ENCODE results near the gene PLEKHG5. TPM values are rescaled to one million over a fixed set of nuclear protein-coding genes. Genes with fewer than 3 reads are reported as not detected.

The PLEKHG5 gene
- total RNA-seq, 2 experiments from 2014 or later: 1.3 to 1.8 TPM

DNA sequence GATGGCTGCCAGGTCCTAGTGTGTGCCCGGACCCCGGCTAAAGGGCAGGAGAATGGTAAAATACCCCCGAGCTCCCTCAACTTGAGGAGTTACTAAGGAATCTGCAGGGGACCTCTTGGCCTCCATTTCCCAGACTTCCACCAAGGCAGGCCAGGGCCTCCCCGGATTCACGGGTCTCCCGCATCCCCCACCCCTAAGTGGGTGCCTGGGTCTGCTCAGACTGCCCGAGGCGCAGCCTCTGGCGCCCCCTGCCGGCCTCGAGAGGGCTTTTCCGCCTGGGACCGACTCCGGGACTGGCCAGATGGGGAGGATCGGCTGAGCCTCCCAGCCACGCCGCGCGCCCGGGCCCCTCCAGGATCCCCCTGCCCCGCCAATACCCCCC is 1.7 kb downstream of the PLEKHG5 start:
- H3K4me3 Mint-ChIP-seq: peak overlapping the region; percentile 75
- no peaks in the 10 kb centered on the region for H3K9me3 Mint-ChIP-seq
- peaks cover 22% of the 10 kb centered on the region for H3K4me1 Mint-ChIP-seq
- no peaks in the 10 kb centered on the region for H3K36me3 Mint-ChIP-seq (ENCODE audit: low read depth)
- peak overlapping the region; percentile 87 for H3K27ac Mint-ChIP-seq
- peaks cover 11% of the 10 kb centered on the region for H3K27me3 Mint-ChIP-seq
- peak; percentile 80 for DNase-seq
- CTCF ChIA-PET: interaction anchor here (0.6 to 4.3 kb wide), 13 partner anchors 11 to 242 kb away, joined by 3 to 33 read pairs (median 3); no protein-coding TSS in a partner anchor
- POLR2A ChIA-PET: no interaction called here

DNA sequence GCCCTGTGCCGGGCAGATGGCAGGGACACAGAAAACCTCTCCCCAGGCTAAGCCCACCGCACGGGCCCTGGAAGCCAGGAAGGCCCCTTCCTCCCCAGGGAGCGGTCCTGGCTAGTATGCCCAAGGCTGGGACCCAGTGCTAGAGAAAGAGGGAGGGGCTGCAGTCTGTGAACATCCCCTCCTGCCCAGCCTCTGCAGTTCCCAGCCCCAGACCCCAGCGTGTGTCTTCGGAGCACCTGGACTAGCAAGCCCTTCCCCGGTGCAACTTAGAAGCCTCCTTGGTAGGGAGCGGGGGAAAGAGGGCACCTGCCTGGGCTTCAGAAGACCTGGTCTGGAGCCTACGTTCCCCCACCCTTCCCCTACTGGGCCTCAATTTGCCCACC is 2.1 kb downstream of the PLEKHG5 start:
- Mint-ChIP-seq H3K27me3 (peaks cover 16% of the 10 kb centered on the region), H3K36me3 (ENCODE audit: low read depth) (no peaks in the 10 kb centered on the region), H3K4me1 (peaks cover 22% of the 10 kb centered on the region), H3K4me3 (no peak overlapping the region), H3K9me3 (no peaks in the 10 kb centered on the region), H3K27ac (no peak overlapping the region)
- POLR2A ChIA-PET: no interaction called here
- CTCF ChIA-PET: interaction anchor here (0.6 to 4.3 kb wide), 8 partner anchors 12 to 157 kb away, joined by 3 to 33 read pairs (median 4); no protein-coding TSS in a partner anchor
- no peak for DNase-seq

DNA sequence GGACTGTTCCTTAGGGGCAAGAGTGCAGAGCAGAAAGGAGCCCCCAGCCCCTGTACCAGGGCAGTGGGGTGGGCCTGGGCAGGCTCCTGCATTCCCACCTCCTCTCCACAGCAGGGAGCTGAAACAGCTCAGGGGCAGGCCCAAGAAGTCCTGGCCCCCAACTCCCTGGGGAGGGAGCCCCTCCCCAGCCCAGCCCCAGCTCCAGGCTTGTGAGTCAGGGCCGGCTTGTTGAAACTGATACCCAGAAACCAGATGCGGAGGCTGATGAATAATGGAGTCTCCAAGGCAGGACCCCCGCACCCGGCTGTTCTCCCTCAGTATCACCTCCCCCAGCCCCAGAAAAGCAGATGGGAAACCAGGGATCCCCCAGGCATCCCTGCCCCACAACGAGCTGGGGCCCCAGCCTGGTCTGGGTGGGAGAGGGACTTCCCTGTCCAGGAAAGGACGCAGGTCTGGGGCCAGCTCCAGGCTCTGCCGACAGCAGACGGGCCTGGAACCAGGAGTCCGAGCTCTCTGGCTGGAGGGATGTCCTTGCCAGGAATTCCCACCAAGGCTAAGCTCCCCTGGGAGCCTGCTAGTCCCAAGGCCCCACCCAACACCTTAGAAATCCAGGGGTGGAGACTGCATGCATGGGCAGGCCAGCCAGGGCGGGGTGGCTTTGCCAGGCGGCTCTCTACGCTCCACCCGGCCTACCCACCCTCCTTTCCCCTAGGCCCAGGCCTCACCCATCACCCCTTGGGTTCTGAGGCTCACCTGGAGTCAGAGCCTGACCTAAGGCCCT is 2.7 kb downstream of the PLEKHG5 start:
- H3K9me3 Mint-ChIP-seq: no peaks in the 10 kb centered on the region
- peaks cover 21% of the 10 kb centered on the region for H3K27me3 Mint-ChIP-seq

DNA sequence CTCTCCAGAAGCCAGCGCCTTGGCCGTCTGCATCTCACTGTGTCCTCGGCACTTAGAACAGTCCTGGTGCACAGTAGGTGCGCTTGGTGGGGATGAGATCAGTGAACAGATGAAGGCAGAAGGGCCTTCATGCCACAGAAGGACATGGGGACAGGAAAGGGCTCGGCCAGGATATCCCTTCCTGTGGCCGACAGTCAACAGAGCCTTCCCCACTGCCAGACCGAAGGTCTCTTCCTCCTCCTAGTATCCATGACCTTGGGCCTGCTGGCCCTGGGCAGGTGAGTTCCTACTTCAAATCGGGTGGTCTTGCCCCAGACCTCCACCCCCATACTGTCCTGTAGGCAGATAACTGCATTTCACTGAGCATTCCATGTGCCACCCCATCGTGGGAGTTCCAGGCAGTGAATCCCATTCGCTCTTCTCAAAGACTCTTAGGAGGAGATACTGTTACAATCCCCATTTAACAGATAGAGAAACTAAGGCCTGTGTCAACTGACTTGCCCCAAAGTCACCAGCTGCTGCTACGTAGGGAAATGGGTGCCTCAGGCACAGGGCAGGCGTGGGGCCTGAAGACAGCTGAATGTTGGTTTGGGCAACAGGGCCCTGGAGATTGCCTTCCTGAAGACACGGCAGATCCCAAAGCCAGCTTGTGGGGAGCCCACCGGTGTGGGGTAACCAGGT is 3.5 kb downstream of the PLEKHG5 start:
- H3K27me3 Mint-ChIP-seq: peaks cover 26% of the 10 kb centered on the region
- no peaks in the 10 kb centered on the region for H3K9me3 Mint-ChIP-seq
- no peaks in the 10 kb centered on the region for H3K36me3 Mint-ChIP-seq (ENCODE audit: low read depth)
- no peak for DNase-seq
- no peak overlapping the region for H3K27ac Mint-ChIP-seq
- ChIA-PET CTCF (interaction anchor here (0.7 to 4.3 kb wide), 5 partner anchors 9 to 158 kb away, joined by 3 to 33 read pairs (median 3); no protein-coding TSS in a partner anchor), POLR2A (no interaction called here)
- peaks cover 17% of the 10 kb centered on the region for H3K4me1 Mint-ChIP-seq
- H3K4me3 Mint-ChIP-seq: no peak overlapping the region

More for the DNA sequence above, 2.7 kb downstream of the PLEKHG5 start:
- ChIA-PET CTCF (interaction anchor here (0.6 to 4.3 kb wide), 10 partner anchors 9 to 158 kb away, joined by 3 to 33 read pairs (median 3); no protein-coding TSS in a partner anchor), POLR2A (no interaction called here)
- no peak for DNase-seq
- Mint-ChIP-seq H3K4me1 (peaks cover 22% of the 10 kb centered on the region), H3K4me3 (no peak overlapping the region), H3K27ac (no peak overlapping the region), H3K36me3 (ENCODE audit: low read depth) (no peaks in the 10 kb centered on the region)

DNA sequence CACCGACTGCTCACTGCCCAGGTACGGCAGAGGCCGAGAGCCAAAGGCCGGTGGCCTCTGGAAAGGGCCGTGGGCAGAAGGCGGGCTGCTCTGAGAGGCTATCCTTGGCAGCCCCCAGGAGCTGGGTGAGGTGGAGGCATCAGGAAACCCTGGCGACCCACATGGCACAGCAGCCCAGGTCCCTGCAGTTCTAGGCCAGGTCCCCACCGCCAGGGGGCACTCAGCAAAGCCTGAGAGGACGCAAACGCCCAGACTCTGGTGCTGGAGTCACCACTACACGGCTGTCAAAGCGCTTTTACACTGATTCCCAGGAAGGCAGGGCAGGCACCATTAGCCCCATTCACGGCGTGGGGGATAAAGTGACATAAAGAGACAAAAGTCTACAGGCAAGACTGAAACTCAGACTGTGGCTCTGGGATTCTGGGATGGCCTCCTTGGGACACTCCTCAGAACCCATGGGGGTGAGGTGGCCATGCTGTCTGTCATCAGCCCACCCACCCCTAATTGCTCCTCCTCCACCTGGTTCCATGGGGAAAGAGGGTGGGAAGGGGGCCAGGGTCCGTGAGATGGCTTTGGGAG is 4.9 kb downstream of the PLEKHG5 start:
- peaks cover 12% of the 10 kb centered on the region for H3K4me1 Mint-ChIP-seq
- H3K36me3 Mint-ChIP-seq (ENCODE audit: low read depth): no peaks in the 10 kb centered on the region
- H3K4me3 Mint-ChIP-seq: no peak overlapping the region
- DNase-seq: peak; percentile 90
- ChIA-PET POLR2A (no interaction called here), CTCF (interaction anchor here (0.6 to 1.9 kb wide), 11 partner anchors 11 to 208 kb away, joined by 3 to 7 read pairs (median 4); partner anchors contain the start of genes NOL9 and TAS1R1)
- no peak overlapping the region for H3K27ac Mint-ChIP-seq
- H3K9me3 Mint-ChIP-seq: no peaks in the 10 kb centered on the region
- peaks cover 33% of the 10 kb centered on the region for H3K27me3 Mint-ChIP-seq

DNA sequence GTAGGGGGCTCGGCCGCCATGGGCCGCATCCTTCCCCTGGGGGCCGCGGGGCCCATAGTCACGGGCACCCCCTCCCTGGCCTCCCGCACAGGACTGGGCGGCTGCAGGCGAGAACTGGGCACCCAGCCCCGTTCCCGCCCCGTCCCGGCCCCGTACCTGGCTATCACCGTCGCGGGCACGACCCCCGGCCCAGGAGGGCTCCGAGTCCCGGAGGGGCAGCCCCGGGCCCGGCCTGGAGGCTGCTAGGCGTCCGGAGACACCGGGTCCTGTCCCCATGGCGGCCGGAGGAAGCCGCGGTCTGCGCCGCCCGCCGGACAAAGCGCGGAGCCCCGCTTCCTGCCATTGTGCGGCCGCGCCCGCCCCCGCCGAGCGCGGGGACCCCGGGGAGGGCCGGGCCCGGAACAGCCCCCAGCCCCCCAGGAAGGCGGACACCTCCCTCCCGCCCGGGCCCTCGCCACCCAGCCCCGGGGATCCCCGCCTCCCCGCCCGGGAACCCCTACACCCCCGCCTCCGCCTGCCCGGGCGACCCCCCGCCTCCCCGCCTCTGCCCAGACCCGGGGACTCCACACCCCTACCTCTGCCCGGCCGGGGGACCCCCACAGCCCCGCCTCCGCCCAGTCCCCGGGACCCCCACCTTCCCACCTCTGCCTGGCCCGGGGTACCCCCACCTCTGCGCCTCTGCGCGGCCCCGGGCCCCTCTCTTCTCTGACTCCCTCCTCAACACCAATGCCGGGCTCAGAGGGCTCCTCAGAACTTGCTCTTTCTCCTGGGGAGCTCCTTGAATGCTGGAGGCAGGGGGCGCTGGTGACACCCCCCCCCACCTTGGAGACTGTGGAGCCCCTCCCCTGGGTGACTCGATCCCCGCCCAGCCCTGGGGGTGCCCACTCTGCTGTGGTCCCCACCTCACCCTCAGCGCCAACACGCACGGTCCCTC is 6.0 kb downstream of the PLEKHG5 start:
- ChIA-PET CTCF (interaction anchor here (0.7 to 1.9 kb wide), 10 partner anchors 10 to 161 kb away, joined by 3 to 7 read pairs (median 4); partner anchors contain the start of genes NOL9 and TAS1R1), POLR2A (no interaction called here)
- DNase-seq: no peak
- H3K9me3 Mint-ChIP-seq: no peaks in the 10 kb centered on the region
- H3K27me3 Mint-ChIP-seq: peaks cover 36% of the 10 kb centered on the region
- H3K4me1 Mint-ChIP-seq: peaks cover 5% of the 10 kb centered on the region
- no peak overlapping the region for H3K27ac Mint-ChIP-seq
- no peak overlapping the region for H3K4me3 Mint-ChIP-seq
- no peaks in the 10 kb centered on the region for H3K36me3 Mint-ChIP-seq (ENCODE audit: low read depth)

DNA sequence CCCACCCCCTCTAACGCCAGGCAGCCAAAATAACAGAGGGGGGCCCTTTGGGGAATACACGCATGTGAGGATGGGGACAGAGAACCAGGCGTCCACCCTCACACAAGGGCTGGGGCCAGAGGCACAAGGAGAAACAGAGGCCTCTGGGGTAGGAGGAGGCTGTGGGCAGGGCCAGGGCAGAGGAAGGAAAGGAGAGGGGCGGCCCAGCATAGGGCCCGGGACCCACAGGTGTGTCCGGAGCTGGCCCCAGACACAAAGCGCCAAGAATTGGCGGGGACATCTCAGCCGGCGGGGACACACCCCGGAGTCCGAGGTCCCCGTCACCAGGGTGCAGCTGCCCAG is 6.7 kb downstream of the PLEKHG5 start:
- ChIA-PET CTCF (interaction anchor here (1.8 kb wide), 1 partner anchor 162 kb away, joined by 4 read pairs; no protein-coding TSS in a partner anchor), POLR2A (no interaction called here)
- peaks cover 5% of the 10 kb centered on the region for H3K4me1 Mint-ChIP-seq
- H3K9me3 Mint-ChIP-seq: no peaks in the 10 kb centered on the region
- H3K4me3 Mint-ChIP-seq: no peak overlapping the region
- H3K36me3 Mint-ChIP-seq (ENCODE audit: low read depth): no peaks in the 10 kb centered on the region
- no peak for DNase-seq
- H3K27me3 Mint-ChIP-seq: peaks cover 36% of the 10 kb centered on the region
- no peak overlapping the region for H3K27ac Mint-ChIP-seq

DNA sequence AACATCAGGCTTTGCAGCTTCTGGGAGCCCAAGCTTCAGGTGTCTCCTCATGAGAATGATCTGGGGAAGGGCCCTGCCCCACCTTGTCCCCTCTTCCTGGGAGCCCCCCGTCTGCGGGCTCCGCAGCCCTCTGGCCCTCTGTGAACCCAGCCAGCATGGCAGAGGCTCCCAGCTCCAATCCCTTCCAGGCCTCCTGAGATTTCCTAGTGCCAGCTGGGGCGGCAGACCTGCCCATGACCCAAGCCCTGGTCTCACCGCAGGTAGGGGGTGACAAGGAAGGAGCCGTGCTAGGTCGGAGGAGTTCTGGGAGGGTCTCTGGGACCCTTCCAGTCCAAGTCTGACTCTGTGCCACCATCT is 7.7 kb downstream of the PLEKHG5 start:
- CTCF ChIA-PET: interaction anchor here (1.8 kb wide), 1 partner anchor 163 kb away, joined by 4 read pairs; no protein-coding TSS in a partner anchor
- Mint-ChIP-seq H3K27me3 (peaks cover 36% of the 10 kb centered on the region), H3K27ac (no peak overlapping the region), H3K4me3 (no peak overlapping the region), H3K9me3 (no peaks in the 10 kb centered on the region), H3K36me3 (ENCODE audit: low read depth) (no peaks in the 10 kb centered on the region), H3K4me1 (peaks cover 5% of the 10 kb centered on the region)
- DNase-seq: no peak
- POLR2A ChIA-PET: no interaction called here

DNA sequence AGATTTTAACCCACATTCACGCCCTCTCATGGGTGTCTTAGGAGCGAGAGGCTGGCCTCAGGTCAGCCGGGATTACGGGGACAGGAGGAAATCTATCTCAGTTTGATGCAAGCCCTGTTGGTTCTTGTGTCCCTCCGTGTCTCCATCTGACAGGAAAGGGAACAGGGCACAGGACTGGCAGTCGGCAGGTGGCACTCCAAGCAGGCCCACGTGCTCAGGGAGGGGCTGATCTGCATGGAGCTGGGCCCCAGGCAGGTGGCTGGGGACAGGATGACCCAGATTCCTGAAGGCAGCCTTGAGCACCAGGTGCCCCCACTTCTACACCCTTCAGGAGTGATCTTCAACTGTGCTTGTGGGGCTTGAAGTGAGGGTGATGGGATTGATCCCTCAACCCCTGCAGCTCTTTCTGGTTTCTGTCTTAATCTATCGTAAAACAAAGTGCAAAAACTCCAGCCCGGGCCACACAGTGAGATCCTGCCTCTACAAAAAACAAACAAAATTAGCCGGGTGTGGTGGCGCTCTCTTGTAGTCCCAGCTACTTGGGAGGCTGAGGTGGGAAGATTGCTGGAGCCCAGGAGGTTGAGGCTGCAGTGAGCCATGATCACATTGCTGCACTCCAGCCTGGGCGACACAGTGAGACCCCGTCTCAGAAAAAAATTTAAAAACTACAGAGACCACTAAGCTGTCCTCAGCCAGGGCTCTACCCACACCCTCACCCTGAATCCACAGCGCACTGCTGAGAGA is 8.3 kb downstream of the PLEKHG5 start:
- H3K4me3 Mint-ChIP-seq: no peak overlapping the region
- peaks cover 36% of the 10 kb centered on the region for H3K27me3 Mint-ChIP-seq
- peaks cover 5% of the 10 kb centered on the region for H3K4me1 Mint-ChIP-seq
- DNase-seq: no peak
- H3K27ac Mint-ChIP-seq: no peak overlapping the region
- ChIA-PET CTCF (interaction anchor here (1.8 kb wide), 1 partner anchor 163 kb away, joined by 4 read pairs; no protein-coding TSS in a partner anchor), POLR2A (no interaction called here)
- H3K9me3 Mint-ChIP-seq: no peaks in the 10 kb centered on the region
- no peaks in the 10 kb centered on the region for H3K36me3 Mint-ChIP-seq (ENCODE audit: low read depth)

DNA sequence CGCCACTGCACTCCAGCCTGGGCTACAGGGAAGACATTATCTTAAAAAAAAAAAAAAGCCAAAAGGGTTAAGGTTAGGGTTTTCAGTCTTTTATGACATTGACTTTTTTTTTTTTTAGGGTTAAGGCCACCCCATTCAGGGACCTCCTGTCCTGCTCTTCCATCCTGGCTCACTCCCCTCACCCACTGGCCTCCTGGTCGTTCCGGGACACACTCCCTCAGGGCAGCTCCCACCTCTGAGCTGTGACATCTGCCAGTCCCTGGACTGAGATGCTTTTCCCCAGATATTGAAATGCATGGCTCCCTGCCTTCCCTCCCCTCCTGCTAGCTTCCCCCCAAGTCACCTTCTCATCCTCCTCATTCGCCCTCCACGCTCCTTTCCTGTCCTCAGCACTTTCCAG is 9.6 kb downstream of the PLEKHG5 start:
- no peak for DNase-seq
- Mint-ChIP-seq H3K36me3 (ENCODE audit: low read depth) (no peaks in the 10 kb centered on the region), H3K4me1 (peaks cover 5% of the 10 kb centered on the region), H3K27me3 (peaks cover 34% of the 10 kb centered on the region), H3K27ac (no peak overlapping the region), H3K4me3 (no peak overlapping the region), H3K9me3 (no peaks in the 10 kb centered on the region)
- ChIA-PET CTCF (interaction anchor here (1.8 to 2.0 kb wide), 2 partner anchors 10 to 16 kb away, joined by 3 to 5 read pairs; partner anchors contain the start of gene TNFRSF25), POLR2A (no interaction called here)

DNA sequence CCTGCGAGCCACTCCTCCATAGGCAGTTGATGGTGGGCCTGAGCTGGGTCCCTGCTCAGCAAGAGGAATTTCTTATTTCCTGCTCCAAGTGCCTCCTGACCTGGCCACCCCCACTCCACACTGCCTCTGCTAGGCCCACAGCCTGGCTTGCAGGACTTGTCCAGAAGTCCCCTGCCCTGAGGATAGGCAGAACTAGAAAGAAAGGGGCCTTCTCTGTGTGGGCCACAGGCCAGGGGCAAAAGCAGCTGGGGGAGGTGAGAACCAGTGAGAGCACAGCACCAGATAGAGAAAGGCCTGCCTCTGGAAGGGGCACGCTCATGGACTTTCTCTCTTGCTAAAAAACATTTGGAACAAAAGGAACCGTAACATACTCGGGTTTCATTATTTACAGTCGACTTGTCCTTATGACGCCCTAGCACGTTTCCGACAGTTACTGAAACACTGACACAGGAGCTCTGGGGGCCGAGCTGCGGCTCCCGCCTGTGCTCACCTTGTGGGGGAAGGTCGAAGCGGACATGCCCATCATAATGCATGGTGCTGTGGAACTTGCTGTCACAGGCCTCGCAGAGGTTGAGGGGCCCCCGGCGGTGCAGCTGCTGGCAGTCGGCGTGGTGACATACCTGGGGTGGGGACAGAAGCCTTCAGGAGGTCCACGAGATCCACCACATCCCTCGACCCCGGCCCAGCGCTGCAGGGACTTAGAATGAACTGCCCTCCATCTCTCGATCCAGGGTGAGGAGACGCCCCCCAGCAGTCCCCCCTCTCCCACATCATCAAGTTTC is 14.2 kb downstream of the PLEKHG5 start:
- Mint-ChIP-seq H3K27ac (no peak overlapping the region), H3K9me3 (no peaks in the 10 kb centered on the region), H3K27me3 (peaks cover 6% of the 10 kb centered on the region), H3K36me3 (ENCODE audit: low read depth) (no peaks in the 10 kb centered on the region), H3K4me3 (no peak overlapping the region), H3K4me1 (peaks cover 6% of the 10 kb centered on the region)
- POLR2A ChIA-PET: no interaction called here
- CTCF ChIA-PET: interaction anchor here (0.7 to 1.9 kb wide), 6 partner anchors 9 to 146 kb away, joined by 3 to 6 read pairs (median 3); no protein-coding TSS in a partner anchor
- DNase-seq: no peak

All from activated CD4-positive, alpha-beta T cell treated with anti-CD3 and anti-CD28 coated beads, Interleukin-2, amount 10 ng/mL, durations not matched to agents 7 days and 5 days (primary cell).